Loucy (cell line): Measurements from ENCODE around the gene CHMP4B.

Experiments used
- EZH2phosphoT487 ChIP-seq: fragments of 200-600 bp; IDR thresholded peaks from 2 replicates; pipeline ENCODE4 v1.6.1; 2018; ENCODE audit warnings: antibody characterized with exemption, mild to moderate bottlenecking, moderate library complexity, borderline replicate concordance
- TF ChIP-seq, protein P1 (sequence below): fragments of 200-600 bp; sonication (generic); conservative IDR thresholded peaks from 2 replicates; pipeline ENCODE4 v1.5.1; 2014; ENCODE audit warnings: mild to moderate bottlenecking, antibody characterized with exemption, low read length

DNA sequence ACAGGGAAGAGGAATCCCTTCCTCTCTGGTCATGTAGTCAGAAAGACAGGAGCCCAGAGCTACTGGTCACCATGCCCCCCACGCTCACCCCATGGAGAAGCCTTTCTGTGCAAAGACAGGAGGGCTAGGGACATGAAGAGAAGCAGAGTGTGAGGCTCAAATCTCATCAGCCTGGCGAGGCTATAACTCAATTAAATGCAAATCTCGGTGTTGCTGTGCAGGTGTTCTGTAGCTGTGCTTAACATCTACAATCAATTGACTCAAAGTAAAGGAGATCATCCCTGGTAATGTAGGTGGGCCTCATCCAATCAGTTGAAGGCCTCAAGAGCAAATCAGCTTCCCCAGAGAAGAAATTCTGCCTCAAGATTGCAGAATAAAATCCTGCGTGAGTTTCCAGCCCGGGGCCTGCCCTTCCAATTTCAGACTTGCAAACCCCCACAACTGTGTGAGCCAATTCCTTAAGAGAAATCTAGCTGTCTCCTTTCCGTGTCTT, 64.4 kb downstream of the CHMP4B start:
- TF ChIP-seq, protein P1, sequence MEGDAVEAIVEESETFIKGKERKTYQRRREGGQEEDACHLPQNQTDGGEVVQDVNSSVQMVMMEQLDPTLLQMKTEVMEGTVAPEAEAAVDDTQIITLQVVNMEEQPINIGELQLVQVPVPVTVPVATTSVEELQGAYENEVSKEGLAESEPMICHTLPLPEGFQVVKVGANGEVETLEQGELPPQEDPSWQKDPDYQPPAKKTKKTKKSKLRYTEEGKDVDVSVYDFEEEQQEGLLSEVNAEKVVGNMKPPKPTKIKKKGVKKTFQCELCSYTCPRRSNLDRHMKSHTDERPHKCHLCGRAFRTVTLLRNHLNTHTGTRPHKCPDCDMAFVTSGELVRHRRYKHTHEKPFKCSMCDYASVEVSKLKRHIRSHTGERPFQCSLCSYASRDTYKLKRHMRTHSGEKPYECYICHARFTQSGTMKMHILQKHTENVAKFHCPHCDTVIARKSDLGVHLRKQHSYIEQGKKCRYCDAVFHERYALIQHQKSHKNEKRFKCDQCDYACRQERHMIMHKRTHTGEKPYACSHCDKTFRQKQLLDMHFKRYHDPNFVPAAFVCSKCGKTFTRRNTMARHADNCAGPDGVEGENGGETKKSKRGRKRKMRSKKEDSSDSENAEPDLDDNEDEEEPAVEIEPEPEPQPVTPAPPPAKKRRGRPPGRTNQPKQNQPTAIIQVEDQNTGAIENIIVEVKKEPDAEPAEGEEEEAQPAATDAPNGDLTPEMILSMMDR, result no peak
- TF ChIP-seq EZH2phosphoT487, result no peak
